Myometrial cell (primary cell): ENCODE results near the gene USP51. TPM values are rescaled to one million over a fixed set of nuclear protein-coding genes. Genes with fewer than 3 reads are reported as not detected.

ENCODE experiments used
- total RNA-seq: library from RNA; depleted of rRNA; stranded (reverse); fragments of >200 nt; gene quantifications from 2 replicates; pipeline ENCODE4 v1.2.3, GENCODE V29; 2015

USP51 gene
- total RNA-seq, result 0.58 and 1.2 TPM in 2 replicates

DNA sequence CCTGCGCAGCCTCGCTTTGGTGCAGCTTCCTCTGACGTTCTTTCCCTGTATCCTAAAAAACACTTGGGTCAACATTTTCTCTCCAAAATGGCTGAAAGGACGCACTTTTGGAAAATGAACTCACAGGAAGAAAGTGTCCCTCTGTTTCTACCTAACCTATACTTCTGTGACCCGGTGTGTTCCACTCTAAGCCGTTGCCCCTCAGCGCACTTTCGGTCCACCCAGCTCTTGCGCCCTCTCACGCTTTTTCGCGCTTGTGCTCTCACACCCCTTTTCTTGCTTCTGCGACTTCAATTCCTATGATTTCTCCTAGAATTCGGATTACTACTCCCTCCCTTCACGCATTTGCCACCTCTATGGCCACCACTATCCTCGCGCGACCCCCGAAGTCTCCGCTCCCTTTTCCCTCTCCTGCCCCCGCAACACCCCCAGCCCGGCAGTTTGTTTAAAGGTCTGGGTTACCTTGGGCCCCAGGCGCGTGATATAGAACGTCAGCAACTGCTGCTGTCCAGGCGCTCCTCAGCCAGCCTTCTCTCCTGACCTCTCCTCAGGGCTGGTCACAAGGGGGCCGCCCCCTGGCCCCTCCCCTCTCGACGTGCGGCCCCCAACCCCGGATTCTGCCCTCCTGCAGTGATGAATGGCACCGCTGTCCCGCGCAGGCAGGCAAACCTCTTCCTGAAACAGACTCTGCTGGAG lies at the start of gene USP51:
TSS of gene USP51 (minus strand) at position 535 of the 696 bp plus-strand sequence. CDS start 909 bp downstream, outside the sequence.

DNA sequence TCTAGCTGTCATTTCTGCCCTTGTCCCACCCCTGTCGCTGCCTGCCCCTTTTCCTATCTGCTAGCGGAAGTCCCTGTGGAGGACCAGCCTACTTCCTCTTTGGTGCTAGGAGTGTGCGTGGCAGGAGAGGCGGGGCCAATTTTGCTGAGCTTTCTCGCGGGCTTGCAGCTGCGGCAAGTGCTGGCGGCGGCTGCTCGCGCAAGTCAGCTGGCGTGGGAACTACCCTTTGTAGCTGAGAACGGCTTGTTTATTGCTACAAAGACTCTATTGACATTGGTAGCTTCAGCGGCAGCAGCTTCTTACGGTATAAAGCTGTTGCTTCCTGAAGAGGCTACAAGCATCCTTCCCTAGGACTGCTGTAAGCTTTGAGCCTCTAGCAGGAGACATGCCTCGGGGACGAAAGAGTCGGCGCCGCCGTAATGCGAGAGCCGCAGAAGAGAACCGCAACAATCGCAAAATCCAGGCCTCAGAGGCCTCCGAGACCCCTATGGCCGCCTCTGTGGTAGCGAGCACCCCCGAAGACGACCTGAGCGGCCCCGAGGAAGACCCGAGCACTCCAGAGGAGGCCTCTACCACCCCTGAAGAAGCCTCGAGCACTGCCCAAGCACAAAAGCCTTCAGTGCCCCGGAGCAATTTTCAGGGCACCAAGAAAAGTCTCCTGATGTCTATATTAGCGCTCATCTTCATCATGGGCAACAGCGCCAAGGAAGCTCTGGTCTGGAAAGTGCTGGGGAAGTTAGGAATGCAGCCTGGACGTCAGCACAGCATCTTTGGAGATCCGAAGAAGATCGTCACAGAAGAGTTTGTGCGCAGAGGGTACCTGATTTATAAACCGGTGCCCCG lies 37.4 kb downstream of the USP51 start, which contains the start of gene MAGEH1:
TSS of gene MAGEH1 (plus strand) at position 138 of the 843 bp plus-strand sequence. CDS start at position 386, 248 bp downstream.

Other genes with a start within 250 kb of the USP51 start
- gene PAGE3, start 224.9 kb downstream of the USP51 start, total RNA-seq, result not detected in 2 replicates
- 44.3 and 45.3 TPM in 2 replicates for gene MAGEH1, start 37.7 kb downstream of the USP51 start, total RNA-seq
- not detected in 2 replicates for gene FOXR2, start 133.6 kb upstream of the USP51 start, total RNA-seq
- 8.6 and 11.3 TPM in 2 replicates for gene RRAGB, start 227.9 kb upstream of the USP51 start, total RNA-seq